22Rv1 (cell line): Measurements from ENCODE around the gene SEC14L5.
"Not testable (repeated sequence)": the region's sequence is repeated elsewhere in the genome, so short reads cannot be mapped to it uniquely, and the experiment has no call there.

ENCODE experiments used
- H3K27ac ChIP-seq: fragments of 450-650 bp; 2 replicates; pipeline ENCODE4 v1.5.1; 2017
- CTCF ChIP-seq: fragments of 450-650 bp; IDR thresholded peaks from 2 replicates; pipeline ENCODE4 v1.5.1; 2017; ENCODE audit warnings: mild to moderate bottlenecking
- ZFX ChIP-seq: fragments of 450-650 bp; IDR thresholded peaks from 2 replicates; pipeline ENCODE4 v1.6.1; 2017; ENCODE audit warnings: antibody characterized with exemption, borderline replicate concordance

SEC14L5 gene

GRCh38 chr16:4954714-4955113, 3.4 kb upstream of the SEC14L5 start:
- no peak for TF ChIP-seq CTCF
- TF ChIP-seq ZFX: no peak

GRCh38 chr16:4957420-4957719, 760 bp upstream of the SEC14L5 start:
- TF ChIP-seq ZFX (no peak), CTCF (no peak)
- H3K27ac ChIP-seq: peak overlapping the region; percentile 91

More at GRCh38 chr16:4954714-4955113, 3.4 kb upstream of the SEC14L5 start:
- no peak overlapping the region for H3K27ac ChIP-seq

- peak overlapping the region; percentile 91 for H3K27ac ChIP-seq
- TF ChIP-seq ZFX: no peak
- no peak for TF ChIP-seq CTCF
Observed at GRCh38 chr16:4958510-4959438, 644 bp downstream of the SEC14L5 start.

- TF ChIP-seq ZFX: no peak
- no peak for TF ChIP-seq CTCF
- H3K27ac ChIP-seq: no peak overlapping the region
Observed at GRCh38 chr16:4960579-4960978, 2.4 kb downstream of the SEC14L5 start.

- no peak overlapping the region for H3K27ac ChIP-seq
- TF ChIP-seq ZFX (no peak), CTCF (no peak)
Observed at GRCh38 chr16:4962716-4963115, 4.6 kb downstream of the SEC14L5 start.

- not testable (repeated sequence) for H3K27ac ChIP-seq
Observed at GRCh38 chr16:4963527-4963926, 5.4 kb downstream of the SEC14L5 start.

- no peak overlapping the region for H3K27ac ChIP-seq
- no peak for TF ChIP-seq CTCF
- TF ChIP-seq ZFX: no peak
Observed at GRCh38 chr16:4966736-4967453, 8.8 kb downstream of the SEC14L5 start.

- H3K27ac ChIP-seq: not testable (repeated sequence)
Observed at GRCh38 chr16:4968278-4968677, 10.1 kb downstream of the SEC14L5 start.
